CMK (cell line): Measurements from ENCODE around the gene FGF18.

Source experiments
- DNase-seq: peaks from one replicate; pipeline ENCODE4 v3.0.0-alpha.2; 2010; ENCODE audit warnings: low read depth

FGF18 gene

GRCh38 chr5:171442287-171443042, 23.0 kb downstream of the FGF18 start:
- no peak for DNase-seq

GRCh38 chr5:171444582-171444981, 25.1 kb downstream of the FGF18 start:
- no peak for DNase-seq

GRCh38 chr5:171445644-171446516, 26.4 kb downstream of the FGF18 start:
- DNase-seq = no peak

GRCh38 chr5:171447226-171447625, 27.8 kb downstream of the FGF18 start:
- DNase-seq = no peak

- DNase-seq = no peak
Measured at GRCh38 chr5:171449426-171449825, 30.0 kb downstream of the FGF18 start.

- no peak for DNase-seq
Measured at GRCh38 chr5:171450423-171451331, 31.2 kb downstream of the FGF18 start.

GRCh38 chr5:171451421-171451820, 32.0 kb downstream of the FGF18 start:
- DNase-seq = no peak

- no peak for DNase-seq
Measured at GRCh38 chr5:171453056-171453725, 33.7 kb downstream of the FGF18 start.

GRCh38 chr5:171453988-171454387, 34.5 kb downstream of the FGF18 start:
- no peak for DNase-seq

GRCh38 chr5:171454549-171454948, 35.1 kb downstream of the FGF18 start:
- no peak for DNase-seq

GRCh38 chr5:171455522-171455921, 36.1 kb downstream of the FGF18 start:
- no peak for DNase-seq

GRCh38 chr5:171457208-171457981, 37.9 kb downstream of the FGF18 start:
- DNase-seq = no peak

- DNase-seq = no peak
Measured at GRCh38 chr5:171459839-171460238, 40.4 kb downstream of the FGF18 start.

- DNase-seq = no peak
Measured at GRCh38 chr5:171462136-171462927, 42.9 kb downstream of the FGF18 start.

GRCh38 chr5:171462928-171463861, 43.7 kb downstream of the FGF18 start:
- DNase-seq = no peak

GRCh38 chr5:171463862-171464229, 44.4 kb downstream of the FGF18 start:
- no peak for DNase-seq

GRCh38 chr5:171464829-171465228, 45.4 kb downstream of the FGF18 start:
- DNase-seq = no peak

GRCh38 chr5:171467107-171467506, 47.7 kb downstream of the FGF18 start:
- DNase-seq = no peak

GRCh38 chr5:171469326-171469725, 49.9 kb downstream of the FGF18 start:
- DNase-seq = no peak
